Activated gamma-delta T cell (primary cell): Measurements from ENCODE around the gene FTO.

Source experiments
- DNase-seq: peaks from one replicate; lab custom pipeline; 2025; lab: John Stamatoyannopoulos, UW

The FTO gene

DNA sequence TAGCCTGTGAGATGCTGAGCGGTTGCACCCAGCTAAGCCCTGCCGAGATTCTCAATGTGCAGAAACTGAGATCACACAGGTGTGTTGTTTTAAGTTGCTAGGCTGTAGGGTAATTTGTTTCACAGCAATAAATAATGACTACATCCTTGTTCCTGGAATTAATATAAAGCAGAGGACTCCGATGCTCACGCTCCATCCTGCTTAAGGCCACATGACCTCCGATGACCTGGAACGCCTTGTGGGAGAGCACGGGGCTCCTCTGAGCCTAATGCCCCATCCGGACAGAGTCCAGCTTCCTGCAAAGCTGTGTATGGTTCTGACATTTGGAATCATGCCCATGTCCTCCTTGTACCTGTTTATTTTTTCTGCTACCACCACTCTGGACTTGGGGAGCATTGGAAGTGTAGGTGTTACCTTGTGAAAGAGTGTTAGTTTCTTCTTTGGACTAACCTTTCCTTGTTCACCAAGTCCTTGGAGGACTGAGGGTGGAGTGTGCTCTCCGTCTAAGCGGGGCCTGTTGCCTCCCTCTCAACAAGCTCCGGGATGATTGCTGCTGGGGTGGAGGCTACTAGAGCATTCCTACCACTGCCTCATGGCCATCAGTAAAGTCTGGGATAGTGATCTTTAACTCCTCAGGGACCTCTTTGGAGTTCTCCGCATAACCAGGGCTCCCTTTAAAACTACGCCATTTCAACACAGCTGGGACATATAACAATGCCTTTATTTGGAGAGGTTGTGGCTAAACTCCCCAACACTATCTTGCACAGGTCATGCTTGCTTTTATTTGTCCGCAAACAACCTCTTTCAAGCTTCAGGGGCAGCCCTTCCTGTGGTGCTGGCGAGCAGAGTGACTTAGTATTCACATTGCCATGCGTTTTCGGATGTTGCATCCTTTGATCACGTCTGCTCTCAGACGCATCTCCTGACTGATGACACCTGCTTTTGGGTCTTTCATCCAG is 457.3 kb downstream of the FTO start:
- no peak for DNase-seq

- DNase-seq = no peak
Measured at GRCh38 chr16:54163197-54163843, 459.4 kb downstream of the FTO start.

- no peak for DNase-seq
Measured at GRCh38 chr16:54164789-54165173, 460.8 kb downstream of the FTO start.

DNA sequence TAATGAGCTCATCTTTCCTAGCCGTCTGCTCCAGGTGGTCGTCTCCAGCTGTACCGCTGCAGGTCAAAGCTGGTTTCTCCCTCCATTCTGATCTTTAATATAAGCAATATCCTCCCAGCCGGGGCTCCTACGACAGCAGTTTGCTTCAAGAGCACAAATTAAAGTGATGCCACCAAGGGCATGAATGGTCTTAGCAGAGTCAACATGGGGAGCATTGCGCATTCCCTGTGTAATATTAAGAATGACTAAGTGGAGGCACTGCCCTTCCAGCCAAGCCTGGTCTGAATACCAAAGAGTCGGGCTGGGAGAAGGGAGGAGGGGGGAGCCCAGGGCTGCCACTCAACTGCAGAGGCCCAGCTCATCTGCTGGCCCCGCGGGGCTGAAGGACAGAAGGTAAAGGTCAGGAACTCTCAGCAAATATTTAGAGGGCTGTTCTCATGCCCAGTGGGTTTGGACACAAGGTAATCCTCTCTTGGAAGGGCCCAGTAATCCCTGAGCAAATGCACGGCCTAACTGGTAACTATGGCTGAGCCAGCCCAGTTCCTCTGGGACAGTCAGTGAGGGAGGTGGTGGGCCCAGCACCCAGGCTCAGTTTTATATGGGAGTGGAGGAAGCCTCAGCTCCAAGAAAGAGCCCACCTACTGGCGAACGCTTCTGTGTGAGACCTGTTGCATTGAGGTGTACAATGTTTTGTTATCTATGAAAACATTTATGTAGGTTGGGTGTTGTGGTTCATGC is 461.4 kb downstream of the FTO start:
- DNase-seq = no peak

- no peak for DNase-seq
Measured at GRCh38 chr16:54165912-54166865, 462.2 kb downstream of the FTO start.

- DNase-seq = no peak
Measured at GRCh38 chr16:54169112-54169511, 465.2 kb downstream of the FTO start.

- no peak for DNase-seq
Measured at GRCh38 chr16:54171626-54172537, 467.9 kb downstream of the FTO start.

DNA sequence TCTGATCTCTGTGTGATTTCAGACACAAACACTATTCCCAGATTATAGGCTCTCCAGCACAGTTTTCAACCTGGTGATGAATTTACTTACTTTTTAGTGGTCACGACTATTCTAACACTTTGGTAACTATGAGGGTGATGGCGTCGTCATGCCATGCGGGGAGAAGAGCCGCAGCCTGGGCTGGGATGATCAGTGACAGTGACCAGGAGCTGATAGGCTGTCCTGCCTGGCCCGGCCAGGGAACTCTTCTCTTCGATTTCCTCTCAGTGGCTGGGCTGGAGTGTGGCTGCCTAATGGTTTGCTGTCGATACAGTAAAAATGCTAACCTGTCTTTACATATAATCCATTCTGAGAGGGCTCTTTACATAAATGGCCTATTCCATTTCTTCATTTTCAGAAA is 469.5 kb downstream of the FTO start:
- DNase-seq = no peak

DNA sequence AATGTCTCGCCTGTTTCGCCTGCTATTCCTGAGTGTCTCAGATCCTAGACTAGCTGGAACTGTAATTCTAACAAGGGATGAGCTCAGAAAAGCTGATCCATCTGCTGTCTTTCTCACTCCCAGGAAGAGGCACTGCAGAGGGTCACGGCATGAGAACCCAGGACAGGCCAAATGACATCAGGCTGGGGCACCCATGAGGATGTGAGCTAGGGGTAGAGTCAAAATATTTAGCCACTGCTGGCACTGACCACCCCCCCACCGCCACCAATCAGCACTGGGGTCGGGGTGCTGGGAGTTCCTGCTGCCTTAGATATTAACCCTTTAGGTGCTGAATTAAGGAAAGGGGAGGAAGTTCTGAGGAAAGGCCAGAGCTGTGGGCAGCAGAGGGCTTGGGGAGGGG is 470.2 kb downstream of the FTO start:
- DNase-seq = no peak

DNA sequence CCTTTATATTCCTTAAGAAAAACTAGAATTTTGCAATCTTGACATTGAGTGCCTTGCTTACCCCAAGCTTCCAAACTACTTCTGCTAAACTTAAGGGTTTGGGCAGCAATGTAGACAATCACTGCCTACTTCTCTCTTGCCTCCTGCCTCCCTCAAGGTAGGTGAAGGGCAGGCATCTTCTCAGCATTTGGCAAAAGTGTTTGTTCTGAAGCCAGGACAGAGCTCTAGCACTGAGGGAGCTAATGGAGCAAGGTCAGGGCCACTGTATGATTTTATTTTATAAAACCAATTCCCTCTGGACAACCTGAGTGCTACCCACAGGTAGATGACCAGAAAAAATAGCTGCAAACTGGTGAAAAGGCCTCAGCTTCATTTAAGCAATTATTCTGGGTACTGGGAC is 470.8 kb downstream of the FTO start:
- DNase-seq = no peak

GRCh38 chr16:54175169-54175551 is 471.2 kb downstream of the FTO start:
- no peak for DNase-seq

GRCh38 chr16:54175552-54176375 is 471.8 kb downstream of the FTO start:
- DNase-seq = no peak

GRCh38 chr16:54176376-54176901 is 472.5 kb downstream of the FTO start:
- no peak for DNase-seq

GRCh38 chr16:54177052-54177861 is 473.3 kb downstream of the FTO start:
- no peak for DNase-seq

DNA sequence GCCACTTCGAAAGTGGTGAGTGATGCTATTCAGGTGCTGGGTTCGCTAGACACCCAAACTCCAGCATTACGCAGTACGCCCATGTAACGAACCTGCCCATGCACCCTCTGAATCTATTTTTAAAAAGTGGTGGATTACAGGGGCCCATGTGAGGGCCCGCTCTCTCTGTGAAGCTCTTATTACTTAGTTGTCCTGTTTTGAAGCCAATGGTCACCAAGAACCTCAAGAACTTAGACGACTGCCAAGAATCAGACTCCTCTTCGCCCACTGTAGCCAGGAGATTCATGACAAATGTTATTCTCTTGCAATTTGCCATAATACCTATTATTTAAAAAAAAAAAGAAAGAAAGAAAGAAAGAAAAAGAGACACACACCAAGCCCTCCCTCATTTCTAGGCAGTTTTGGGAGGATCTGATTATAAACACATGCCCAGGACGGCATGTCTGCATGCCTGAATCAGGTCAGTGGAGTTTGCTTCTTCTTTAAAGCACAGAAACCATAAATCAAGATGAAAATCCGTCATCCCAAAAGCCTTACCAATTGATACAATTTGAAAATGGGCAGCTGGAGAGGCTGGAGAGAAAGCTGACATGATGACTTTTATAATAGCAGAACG is 474.0 kb downstream of the FTO start:
- no peak for DNase-seq

- no peak for DNase-seq
Measured at GRCh38 chr16:54178478-54178976, 474.6 kb downstream of the FTO start.
